Measurements from ENCODE around the gene CCDC106. TPM values are rescaled to one million over a fixed set of nuclear protein-coding genes. Genes with fewer than 3 reads are reported as not detected.

The CCDC106 gene
- polyA plus RNA-seq, 1 donor (not counting 4 experiments of a cell fraction or from before 2014, with no cell fraction given), result 3.1 TPM

DNA sequence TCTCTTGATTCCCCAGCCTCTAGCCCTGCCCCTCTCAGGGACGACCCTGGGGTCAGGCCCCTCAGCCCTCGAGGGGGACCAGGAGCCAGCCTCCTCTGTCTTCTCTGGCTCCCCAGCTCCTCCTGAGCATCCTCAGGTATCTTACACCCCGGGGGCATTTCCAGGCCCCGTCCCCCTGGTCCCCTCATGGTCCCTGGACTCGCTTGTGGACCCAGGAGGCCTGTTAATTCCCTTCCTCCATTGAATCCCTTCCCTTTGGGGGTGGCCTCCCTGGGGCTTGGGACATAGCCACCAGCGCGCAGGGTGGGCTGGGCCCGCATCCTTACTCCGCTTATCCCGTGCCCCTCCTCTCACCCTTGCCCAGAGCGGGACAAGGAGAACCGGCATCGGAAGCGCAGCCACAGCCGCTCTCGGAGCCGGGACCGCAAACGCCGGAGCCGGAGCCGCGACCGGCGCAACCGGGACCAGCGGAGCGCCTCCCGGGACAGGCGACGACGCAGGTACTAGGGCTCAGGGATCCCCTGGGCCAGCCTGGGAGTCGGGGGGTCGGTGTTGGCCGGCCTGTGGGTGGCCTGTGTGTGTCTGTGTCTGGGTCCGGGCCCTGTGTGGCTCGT lies 10.9 kb downstream of the CCDC106 start:
- TF ChIP-seq CTCF (optimal IDR thresholded peaks at IDR 0.05 in 1 of 3, IDR thresholded peaks at IDR 0.05 in 1 of 3, conservative IDR thresholded peaks at IDR 0.05 in 1 of 3; ENCODE audit: extremely low read depth in 1 of 3, insufficient read depth in 2 of 3, low read length in 3 of 3) (no peak), EZH2 (IDR thresholded peaks at IDR 0.05; ENCODE audit: low read length) (no peak)
- no peak overlapping the region for H3K4me3 ChIP-seq (ENCODE audit: control insufficient read depth in 2 of 3, extremely low read depth in 1 of 3, insufficient read depth in 2 of 3, low read depth in 1 of 3, low read length in 3 of 3)
- no peak overlapping the region for H2AFZ ChIP-seq (ENCODE audit: control insufficient read depth, low read length)
- no peak overlapping the region for H3K4me2 ChIP-seq (ENCODE audit: control insufficient read depth, extremely low read depth, insufficient read depth, low read depth, low read length)
- no peaks in the 10 kb centered on the region for H3K9me1 ChIP-seq (ENCODE audit: control insufficient read depth, extremely low read depth, insufficient read depth, low read length)
- H3K9ac ChIP-seq (ENCODE audit: control insufficient read depth, extremely low read depth, insufficient read depth, low read length), result no peak overlapping the region
- H3K27me3 ChIP-seq (ENCODE audit: control insufficient read depth, extremely low read depth, insufficient read depth, low read length), result no peaks in the 10 kb centered on the region
- peaks cover 38% of the 10 kb centered on the region for H4K20me1 ChIP-seq (ENCODE audit: control insufficient read depth, extremely low read depth, insufficient read depth, low read length)
- DNase-seq (ENCODE audit: low read depth, low spot score) (no peak), FAIRE-seq (no peak)
- no peaks in the 10 kb centered on the region for H3K9me3 ChIP-seq (ENCODE audit: control insufficient read depth, low read depth, low read length)
- H3K79me2 ChIP-seq (ENCODE audit: control insufficient read depth, insufficient read depth, low read length), result peaks cover 89% of the 10 kb centered on the region
- no peak overlapping the region for H3K27ac ChIP-seq (ENCODE audit: control insufficient read depth, insufficient read depth, low read length)
- H3K4me1 ChIP-seq (ENCODE audit: control insufficient read depth, extremely low read depth, insufficient read depth, low read length), result peaks cover 19% of the 10 kb centered on the region
- peaks cover 40 to 56% of the 10 kb centered on the region in 2 experiments for H3K36me3 ChIP-seq (ENCODE audit: control insufficient read depth in 2 of 2, extremely low read depth in 1 of 2, insufficient read depth in 2 of 2, low read length in 2 of 2)
- dilution Hi-C loops (cut with MboI; ENCODE audit: extremely low pct_ligation_motif_present, low sequenced_read_pairs), result no loop called here

- H3K4me2 ChIP-seq (ENCODE audit: control insufficient read depth, extremely low read depth, insufficient read depth, low read depth, low read length), result no peak overlapping the region
- H3K9me3 ChIP-seq (ENCODE audit: control insufficient read depth, low read depth, low read length), result no peaks in the 10 kb centered on the region
- H3K36me3 ChIP-seq (ENCODE audit: control insufficient read depth in 2 of 2, extremely low read depth in 1 of 2, insufficient read depth in 2 of 2, low read length in 2 of 2), result peaks cover 46 to 58% of the 10 kb centered on the region in 2 experiments
- H3K27ac ChIP-seq (ENCODE audit: control insufficient read depth, insufficient read depth, low read length), result no peak overlapping the region
- no peaks in the 10 kb centered on the region for H3K27me3 ChIP-seq (ENCODE audit: control insufficient read depth, extremely low read depth, insufficient read depth, low read length)
- H3K9ac ChIP-seq (ENCODE audit: control insufficient read depth, extremely low read depth, insufficient read depth, low read length), result no peak overlapping the region
- H3K79me2 ChIP-seq (ENCODE audit: control insufficient read depth, insufficient read depth, low read length), result peaks cover 96% of the 10 kb centered on the region
- FAIRE-seq (no peak), DNase-seq (ENCODE audit: low read depth, low spot score) (no peak)
- H3K9me1 ChIP-seq (ENCODE audit: control insufficient read depth, extremely low read depth, insufficient read depth, low read length), result no peaks in the 10 kb centered on the region
- TF ChIP-seq CTCF (optimal IDR thresholded peaks at IDR 0.05 in 1 of 3, IDR thresholded peaks at IDR 0.05 in 1 of 3, conservative IDR thresholded peaks at IDR 0.05 in 1 of 3; ENCODE audit: extremely low read depth in 1 of 3, insufficient read depth in 2 of 3, low read length in 3 of 3) (no peak), EZH2 (IDR thresholded peaks at IDR 0.05; ENCODE audit: low read length) (no peak)
- H2AFZ ChIP-seq (ENCODE audit: control insufficient read depth, low read length), result no peak overlapping the region
- H3K4me3 ChIP-seq (ENCODE audit: control insufficient read depth in 2 of 3, extremely low read depth in 1 of 3, insufficient read depth in 2 of 3, low read depth in 1 of 3, low read length in 3 of 3), result no peak overlapping the region
- peaks cover 38% of the 10 kb centered on the region for H4K20me1 ChIP-seq (ENCODE audit: control insufficient read depth, extremely low read depth, insufficient read depth, low read length)
- H3K4me1 ChIP-seq (ENCODE audit: control insufficient read depth, extremely low read depth, insufficient read depth, low read length), result peaks cover 19% of the 10 kb centered on the region
- dilution Hi-C loops (cut with MboI; ENCODE audit: extremely low pct_ligation_motif_present, low sequenced_read_pairs), result no loop called here
These were observed 11.8 kb downstream of the CCDC106 start for GRCh38 chr19:55659822-55660221.

Data from keratinocyte (primary cell).